HepG2 (cell line): ENCODE results near the gene FAM168A.

Source experiments
- GATAD2A ChIP-seq: IDR thresholded peaks from 2 replicates; pipeline ENCODE4 v1.6.1; 2016
- MXD1 ChIP-seq: sonication (generic); formaldehyde crosslinking; IDR thresholded peaks from 2 replicates; pipeline ENCODE4 v1.4.0; 2020; ENCODE audit warnings: mild to moderate bottlenecking, missing genetic modification reagents
- PHF8 ChIP-seq: sonication (generic); formaldehyde crosslinking; IDR thresholded peaks from 2 replicates; pipeline ENCODE4 v1.5.0; 2020; ENCODE audit warnings: missing genetic modification reagents
- POLR2AphosphoS2 ChIP-seq: IDR thresholded peaks from 2 replicates; pipeline ENCODE4 v1.6.1; 2011; ENCODE audit warnings: low read depth, low read length, improper control_type of control experiment
- RNF2 ChIP-seq: fragments of 450-650 bp; conservative IDR thresholded peaks from 2 replicates; pipeline ENCODE4 v1.6.1; 2016; ENCODE audit warnings: low read depth
- TFAP4 ChIP-seq: sonication (generic); IDR thresholded peaks from 2 replicates; pipeline ENCODE4 v1.6.1; 2016; ENCODE audit warnings: low read depth, borderline replicate concordance
- TGIF2 ChIP-seq: IDR thresholded peaks from 2 replicates; pipeline ENCODE4 v1.6.1; 2016; ENCODE audit warnings: control low read depth, missing compliant biosample characterization
- ZNF224 ChIP-seq: sonication (generic); formaldehyde crosslinking; IDR thresholded peaks from 2 replicates; pipeline ENCODE4 v1.5.0; 2020; ENCODE audit warnings: mild to moderate bottlenecking, missing genetic modification reagents
- ZNF761 ChIP-seq: sonication (generic); formaldehyde crosslinking; conservative IDR thresholded peaks from 2 replicates; pipeline ENCODE4 v1.4.0; 2020; ENCODE audit warnings: mild to moderate bottlenecking, missing genetic modification reagents
- TF ChIP-seq, protein P1 (sequence below): sonication (generic); formaldehyde crosslinking; IDR thresholded peaks from 2 replicates; pipeline ENCODE4 v1.8.1; 2023; ENCODE audit warnings: mild to moderate bottlenecking, moderate library complexity, missing genetic modification reagents
- TF ChIP-seq, protein P2 (sequence below): sonication (generic); formaldehyde crosslinking; IDR thresholded peaks from 2 replicates; pipeline ENCODE4 v1.4.0; 2020; ENCODE audit warnings: missing genetic modification reagents
- TF ChIP-seq, protein P3 (sequence below): sonication (generic); formaldehyde crosslinking; IDR thresholded peaks from 2 replicates; pipeline ENCODE4 v1.4.0; 2020; ENCODE audit warnings: missing genetic modification reagents

DNA sequence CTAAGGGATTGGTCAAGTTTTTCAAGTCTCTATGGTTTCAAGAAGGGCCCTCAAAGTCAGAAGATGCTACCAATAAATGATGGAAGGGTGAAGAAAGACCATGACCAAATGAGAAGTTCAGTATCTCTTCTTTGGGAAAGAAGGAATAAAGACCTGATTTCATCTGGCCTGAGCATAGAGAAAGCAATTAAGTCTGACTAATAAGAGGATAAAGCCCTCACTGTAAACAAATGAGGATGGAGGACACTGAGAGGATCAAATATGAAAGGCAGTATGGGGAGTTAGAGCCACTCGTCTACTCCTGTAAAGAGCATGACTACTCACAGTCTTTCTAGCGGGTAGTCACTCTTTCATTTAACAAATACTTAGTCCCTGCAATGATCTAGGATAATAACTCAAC, 44.6 kb downstream of the FAM168A start:
- TF ChIP-seq ZNF224 (CRISPR knock-in tag) (no peak), MXD1 (CRISPR knock-in tag) (no peak), RNF2 (no peak), GATAD2A (CRISPR knock-in tag) (no peak), ZNF761 (no peak), PHF8 (CRISPR knock-in tag) (no peak), POLR2AphosphoS2 (no peak), TGIF2 (no peak), TFAP4 (no peak)
- TF ChIP-seq, protein P1, sequence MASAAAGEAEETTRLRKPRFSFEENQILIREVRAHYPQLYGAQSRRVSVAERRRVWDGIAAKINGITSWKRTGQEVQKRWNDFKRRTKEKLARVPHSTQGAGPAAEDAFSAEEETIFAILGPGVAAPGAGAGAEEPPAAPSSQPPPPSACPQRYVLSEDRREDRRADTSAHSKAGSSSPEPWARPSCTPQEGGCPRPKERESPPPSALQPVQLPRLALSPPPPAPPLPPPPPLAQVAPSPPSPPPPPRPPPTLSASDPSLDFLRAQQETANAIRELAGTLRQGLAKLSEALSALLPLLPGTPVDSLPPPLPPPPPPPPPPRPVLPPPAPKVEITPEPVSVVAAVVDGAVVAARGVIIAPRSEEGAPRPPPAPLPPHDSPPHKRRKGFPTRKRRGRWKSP (CRISPR knock-in tag), result no peak
- TF ChIP-seq, protein P2, sequence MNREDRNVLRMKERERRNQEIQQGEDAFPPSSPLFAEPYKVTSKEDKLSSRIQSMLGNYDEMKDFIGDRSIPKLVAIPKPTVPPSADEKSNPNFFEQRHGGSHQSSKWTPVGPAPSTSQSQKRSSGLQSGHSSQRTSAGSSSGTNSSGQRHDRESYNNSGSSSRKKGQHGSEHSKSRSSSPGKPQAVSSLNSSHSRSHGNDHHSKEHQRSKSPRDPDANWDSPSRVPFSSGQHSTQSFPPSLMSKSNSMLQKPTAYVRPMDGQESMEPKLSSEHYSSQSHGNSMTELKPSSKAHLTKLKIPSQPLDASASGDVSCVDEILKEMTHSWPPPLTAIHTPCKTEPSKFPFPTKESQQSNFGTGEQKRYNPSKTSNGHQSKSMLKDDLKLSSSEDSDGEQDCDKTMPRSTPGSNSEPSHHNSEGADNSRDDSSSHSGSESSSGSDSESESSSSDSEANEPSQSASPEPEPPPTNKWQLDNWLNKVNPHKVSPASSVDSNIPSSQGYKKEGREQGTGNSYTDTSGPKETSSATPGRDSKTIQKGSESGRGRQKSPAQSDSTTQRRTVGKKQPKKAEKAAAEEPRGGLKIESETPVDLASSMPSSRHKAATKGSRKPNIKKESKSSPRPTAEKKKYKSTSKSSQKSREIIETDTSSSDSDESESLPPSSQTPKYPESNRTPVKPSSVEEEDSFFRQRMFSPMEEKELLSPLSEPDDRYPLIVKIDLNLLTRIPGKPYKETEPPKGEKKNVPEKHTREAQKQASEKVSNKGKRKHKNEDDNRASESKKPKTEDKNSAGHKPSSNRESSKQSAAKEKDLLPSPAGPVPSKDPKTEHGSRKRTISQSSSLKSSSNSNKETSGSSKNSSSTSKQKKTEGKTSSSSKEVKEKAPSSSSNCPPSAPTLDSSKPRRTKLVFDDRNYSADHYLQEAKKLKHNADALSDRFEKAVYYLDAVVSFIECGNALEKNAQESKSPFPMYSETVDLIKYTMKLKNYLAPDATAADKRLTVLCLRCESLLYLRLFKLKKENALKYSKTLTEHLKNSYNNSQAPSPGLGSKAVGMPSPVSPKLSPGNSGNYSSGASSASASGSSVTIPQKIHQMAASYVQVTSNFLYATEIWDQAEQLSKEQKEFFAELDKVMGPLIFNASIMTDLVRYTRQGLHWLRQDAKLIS (CRISPR knock-in tag), result no peak
- TF ChIP-seq, protein P3, sequence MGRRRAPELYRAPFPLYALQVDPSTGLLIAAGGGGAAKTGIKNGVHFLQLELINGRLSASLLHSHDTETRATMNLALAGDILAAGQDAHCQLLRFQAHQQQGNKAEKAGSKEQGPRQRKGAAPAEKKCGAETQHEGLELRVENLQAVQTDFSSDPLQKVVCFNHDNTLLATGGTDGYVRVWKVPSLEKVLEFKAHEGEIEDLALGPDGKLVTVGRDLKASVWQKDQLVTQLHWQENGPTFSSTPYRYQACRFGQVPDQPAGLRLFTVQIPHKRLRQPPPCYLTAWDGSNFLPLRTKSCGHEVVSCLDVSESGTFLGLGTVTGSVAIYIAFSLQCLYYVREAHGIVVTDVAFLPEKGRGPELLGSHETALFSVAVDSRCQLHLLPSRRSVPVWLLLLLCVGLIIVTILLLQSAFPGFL (CRISPR knock-in tag), result no peak
